ENCODE results near the gene ZNF362. TPM values are rescaled to one million over a fixed set of nuclear protein-coding genes. Genes with fewer than 3 reads are reported as not detected.

The ZNF362 gene
- total and polyA plus RNA-seq, 2 of the 13 experiments (the other 11 are each of a cell fraction or from before 2014, with no cell fraction given), result 8.3 to 14.2 TPM

DNA sequence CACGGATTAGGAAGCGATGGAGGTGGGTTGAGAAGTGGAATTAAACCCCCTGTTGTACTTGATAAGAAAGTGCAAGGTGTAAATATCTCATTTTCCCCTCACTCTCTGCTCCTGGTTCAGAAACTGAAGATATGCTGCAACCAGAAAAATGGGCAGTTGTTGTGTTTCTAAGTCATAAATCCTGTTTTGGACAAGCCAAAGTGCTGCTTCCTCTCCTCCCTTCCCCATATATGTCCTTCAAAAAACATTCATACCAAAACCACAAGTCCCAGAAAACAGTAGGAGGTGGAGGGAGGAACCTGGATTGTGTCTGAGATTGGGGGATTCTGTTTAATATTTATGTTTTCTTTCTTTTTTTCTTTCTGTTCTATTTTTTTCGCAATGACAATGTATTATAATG is 13.6 kb upstream of the ZNF362 start:
- Histone ChIP-seq H3K79me2 (ENCODE audit: insufficient read depth, low read length) (no peaks in the 10 kb centered on the region), H3K27ac (ENCODE audit: extremely low read length, insufficient read depth, low read length) (no peak overlapping the region), H4K20me1 (ENCODE audit: insufficient read depth, low read length) (no peaks in the 10 kb centered on the region), H2AFZ (ENCODE audit: low read length) (no peak overlapping the region), H3K27me3 (ENCODE audit: control insufficient read depth in 1 of 2, insufficient read depth in 2 of 2, low read length in 2 of 2) (no peaks in the 10 kb centered on the region), H3K36me3 (replicated peaks in 1 of 2; ENCODE audit: control insufficient read depth in 1 of 2, insufficient read depth in 2 of 2, low read length in 2 of 2) (no peaks in the 10 kb centered on the region), H3K4me3 (replicated peaks in 1 of 3; ENCODE audit: insufficient read depth in 1 of 3, low read depth in 2 of 3, low read length in 3 of 3) (no peak overlapping the region), H3K9me3 (ENCODE audit: low read length) (no peaks in the 10 kb centered on the region), H3K4me2 (ENCODE audit: low read depth, low read length) (no peak overlapping the region), H3K9ac (ENCODE audit: insufficient read depth, low read depth, low read length) (no peak overlapping the region), H3K4me1 (ENCODE audit: insufficient read depth, low read length) (peaks cover 70% of the 10 kb centered on the region)
- POLR2A ChIA-PET, result no interaction called here
- no TSS peak for BruUV-seq (replicated peaks)
- DNase-seq (ENCODE audit: low spot score), result no peak
- 42% methylated on average over 3 of the region's 3 CpGs for WGBS (ENCODE audit: low lambda C conversion rate)
- in situ Hi-C loops (cut with HindIII; ENCODE audit: extremely low pct_ligation_motif_present, low pct_unique_long_range_greater_than_20kb), result no loop called here
- ATAC-seq, result no peak
- FAIRE-seq, result no peak
- intact Hi-C loops (cut with micrococcal nuclease; ENCODE audit: unreplicated experiment), result no loop called here
- CTCF ChIA-PET (ENCODE audit: low intra/inter-chr PET ratio, low total read pairs), result no interaction called here
- TF ChIP-seq PHF20 (CRISPR knock-in tag; IDR thresholded peaks at IDR 0.05) (no peak), SMYD3 (CRISPR knock-in tag; IDR thresholded peaks at IDR 0.05) (no peak), ELF4 (CRISPR knock-in tag; IDR thresholded peaks at IDR 0.05; ENCODE audit: borderline replicate concordance) (no peak), ZNF33A (CRISPR knock-in tag; IDR thresholded peaks at IDR 0.05; ENCODE audit: borderline replicate concordance) (no peak), PHF8 (CRISPR knock-in tag; IDR thresholded peaks at IDR 0.05) (no peak), RCOR2 (CRISPR knock-in tag; IDR thresholded peaks at IDR 0.05) (no peak), ZNF552 (CRISPR knock-in tag; IDR thresholded peaks at IDR 0.05; ENCODE audit: borderline replicate concordance) (no peak), SIX1 (CRISPR knock-in tag; IDR thresholded peaks at IDR 0.05; ENCODE audit: borderline replicate concordance) (no peak), XBP1 (CRISPR knock-in tag; IDR thresholded peaks at IDR 0.05) (no peak), FLYWCH1 (CRISPR knock-in tag; IDR thresholded peaks at IDR 0.05) (no peak), ZNF619 (CRISPR knock-in tag; IDR thresholded peaks at IDR 0.05) (no peak), SP2 (CRISPR knock-in tag; IDR thresholded peaks at IDR 0.05) (no peak)
- TF ChIP-seq, protein P1, sequence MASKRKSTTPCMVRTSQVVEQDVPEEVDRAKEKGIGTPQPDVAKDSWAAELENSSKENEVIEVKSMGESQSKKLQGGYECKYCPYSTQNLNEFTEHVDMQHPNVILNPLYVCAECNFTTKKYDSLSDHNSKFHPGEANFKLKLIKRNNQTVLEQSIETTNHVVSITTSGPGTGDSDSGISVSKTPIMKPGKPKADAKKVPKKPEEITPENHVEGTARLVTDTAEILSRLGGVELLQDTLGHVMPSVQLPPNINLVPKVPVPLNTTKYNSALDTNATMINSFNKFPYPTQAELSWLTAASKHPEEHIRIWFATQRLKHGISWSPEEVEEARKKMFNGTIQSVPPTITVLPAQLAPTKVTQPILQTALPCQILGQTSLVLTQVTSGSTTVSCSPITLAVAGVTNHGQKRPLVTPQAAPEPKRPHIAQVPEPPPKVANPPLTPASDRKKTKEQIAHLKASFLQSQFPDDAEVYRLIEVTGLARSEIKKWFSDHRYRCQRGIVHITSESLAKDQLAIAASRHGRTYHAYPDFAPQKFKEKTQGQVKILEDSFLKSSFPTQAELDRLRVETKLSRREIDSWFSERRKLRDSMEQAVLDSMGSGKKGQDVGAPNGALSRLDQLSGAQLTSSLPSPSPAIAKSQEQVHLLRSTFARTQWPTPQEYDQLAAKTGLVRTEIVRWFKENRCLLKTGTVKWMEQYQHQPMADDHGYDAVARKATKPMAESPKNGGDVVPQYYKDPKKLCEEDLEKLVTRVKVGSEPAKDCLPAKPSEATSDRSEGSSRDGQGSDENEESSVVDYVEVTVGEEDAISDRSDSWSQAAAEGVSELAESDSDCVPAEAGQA (IDR thresholded peaks at IDR 0.05; ENCODE audit: low read depth), result no peak
- TF ChIP-seq, protein P1 (CRISPR knock-in tag; IDR thresholded peaks at IDR 0.05; ENCODE audit: borderline replicate concordance), result no peak
- TF ChIP-seq, protein P2, sequence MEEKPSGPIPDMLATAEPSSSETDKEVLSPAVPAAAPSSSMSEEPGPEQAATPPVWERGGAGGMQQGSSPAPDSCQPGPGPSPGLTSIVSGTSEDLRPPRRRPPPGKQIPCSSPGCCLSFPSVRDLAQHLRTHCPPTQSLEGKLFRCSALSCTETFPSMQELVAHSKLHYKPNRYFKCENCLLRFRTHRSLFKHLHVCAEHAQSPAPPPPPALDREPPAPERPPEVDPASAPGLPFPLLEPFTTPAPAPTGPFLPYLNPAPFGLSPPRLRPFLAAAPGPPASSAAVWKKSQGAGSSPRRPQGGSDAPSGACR (CRISPR knock-in tag; IDR thresholded peaks at IDR 0.05), result no peak
- TF ChIP-seq, protein P3, sequence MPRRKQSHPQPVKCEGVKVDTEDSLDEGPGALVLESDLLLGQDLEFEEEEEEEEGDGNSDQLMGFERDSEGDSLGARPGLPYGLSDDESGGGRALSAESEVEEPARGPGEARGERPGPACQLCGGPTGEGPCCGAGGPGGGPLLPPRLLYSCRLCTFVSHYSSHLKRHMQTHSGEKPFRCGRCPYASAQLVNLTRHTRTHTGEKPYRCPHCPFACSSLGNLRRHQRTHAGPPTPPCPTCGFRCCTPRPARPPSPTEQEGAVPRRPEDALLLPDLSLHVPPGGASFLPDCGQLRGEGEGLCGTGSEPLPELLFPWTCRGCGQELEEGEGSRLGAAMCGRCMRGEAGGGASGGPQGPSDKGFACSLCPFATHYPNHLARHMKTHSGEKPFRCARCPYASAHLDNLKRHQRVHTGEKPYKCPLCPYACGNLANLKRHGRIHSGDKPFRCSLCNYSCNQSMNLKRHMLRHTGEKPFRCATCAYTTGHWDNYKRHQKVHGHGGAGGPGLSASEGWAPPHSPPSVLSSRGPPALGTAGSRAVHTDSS (CRISPR knock-in tag; conservative IDR thresholded peaks at IDR 0.05), result no peak
- TF ChIP-seq, protein P4, sequence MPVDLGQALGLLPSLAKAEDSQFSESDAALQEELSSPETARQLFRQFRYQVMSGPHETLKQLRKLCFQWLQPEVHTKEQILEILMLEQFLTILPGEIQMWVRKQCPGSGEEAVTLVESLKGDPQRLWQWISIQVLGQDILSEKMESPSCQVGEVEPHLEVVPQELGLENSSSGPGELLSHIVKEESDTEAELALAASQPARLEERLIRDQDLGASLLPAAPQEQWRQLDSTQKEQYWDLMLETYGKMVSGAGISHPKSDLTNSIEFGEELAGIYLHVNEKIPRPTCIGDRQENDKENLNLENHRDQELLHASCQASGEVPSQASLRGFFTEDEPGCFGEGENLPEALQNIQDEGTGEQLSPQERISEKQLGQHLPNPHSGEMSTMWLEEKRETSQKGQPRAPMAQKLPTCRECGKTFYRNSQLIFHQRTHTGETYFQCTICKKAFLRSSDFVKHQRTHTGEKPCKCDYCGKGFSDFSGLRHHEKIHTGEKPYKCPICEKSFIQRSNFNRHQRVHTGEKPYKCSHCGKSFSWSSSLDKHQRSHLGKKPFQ (CRISPR knock-in tag; IDR thresholded peaks at IDR 0.05; ENCODE audit: insufficient replicate concordance), result no peak

All from HepG2 (cell line).